T1000 (cell line): Measurements from ENCODE around the gene DDB1.

Source experiments
- DNase-seq: peaks from one replicate; lab custom pipeline; 2025; ENCODE audit warnings: mixed read lengths; lab: John Stamatoyannopoulos, UW

The DDB1 gene

GRCh38 chr11:61335355-61335710 lies 2.4 kb upstream of the DDB1 start:
- no peak for DNase-seq

GRCh38 chr11:61334434-61335354 lies 1.8 kb upstream of the DDB1 start:
- no peak for DNase-seq

GRCh38 chr11:61333550-61334433 lies 887 bp upstream of the DDB1 start:
- DNase-seq: no peak

- no peak for DNase-seq
Observed at GRCh38 chr11:61332281-61332796, 566 bp downstream of the DDB1 start.

GRCh38 chr11:61331651-61332050 lies 1.3 kb downstream of the DDB1 start:
- DNase-seq: no peak

- no peak for DNase-seq
Observed at GRCh38 chr11:61329871-61330270, 3.0 kb downstream of the DDB1 start.

- no peak for DNase-seq
Observed at GRCh38 chr11:61328351-61328750, 4.6 kb downstream of the DDB1 start.

GRCh38 chr11:61327669-61328071 lies 5.2 kb downstream of the DDB1 start:
- no peak for DNase-seq

GRCh38 chr11:61325649-61326414 lies 7.1 kb downstream of the DDB1 start:
- no peak for DNase-seq

GRCh38 chr11:61315260-61315659 lies 17.6 kb downstream of the DDB1 start:
- DNase-seq: no peak

- no peak for DNase-seq
Observed at GRCh38 chr11:61310749-61311148, 22.2 kb downstream of the DDB1 start.

- no peak for DNase-seq
Observed at GRCh38 chr11:61309739-61310138, 23.2 kb downstream of the DDB1 start.

GRCh38 chr11:61309141-61309540 lies 23.8 kb downstream of the DDB1 start:
- DNase-seq: no peak

- no peak for DNase-seq
Observed at GRCh38 chr11:61307354-61307753, 25.6 kb downstream of the DDB1 start.

GRCh38 chr11:61306221-61306620 lies 26.7 kb downstream of the DDB1 start:
- DNase-seq: no peak

- no peak for DNase-seq
Observed at GRCh38 chr11:61305417-61305816, 27.5 kb downstream of the DDB1 start.

- DNase-seq: no peak
Observed at GRCh38 chr11:61303725-61304124, 29.2 kb downstream of the DDB1 start.

- no peak for DNase-seq
Observed at GRCh38 chr11:61302550-61302949, 30.4 kb downstream of the DDB1 start.

- DNase-seq: no peak
Observed at GRCh38 chr11:61298663-61299244, 34.2 kb downstream of the DDB1 start.

GRCh38 chr11:61297746-61298145 lies 35.2 kb downstream of the DDB1 start:
- DNase-seq: peak; percentile 75

- no peak for DNase-seq
Observed at GRCh38 chr11:61297341-61297740, 35.6 kb downstream of the DDB1 start.

- DNase-seq: no peak
Observed at GRCh38 chr11:61295596-61295926, 37.3 kb downstream of the DDB1 start.
